ENCODE results near the gene NR3C2.

- no peak for TF ChIP-seq EZH2 (optimal IDR thresholded peaks at IDR 0.05; ENCODE audit: low read depth, low read length)
- no peak for TF ChIP-seq CTCF (IDR thresholded peaks at IDR 0.05; ENCODE audit: low read length)
Observed at GRCh38 chr4:148275266-148275665, 166.9 kb downstream of the NR3C2 start.
